IPS-18a (cell line): ENCODE results near the gene SCLT1.

Source experiments
- H3K27ac ChIP-seq: one replicate; pipeline ENCODE4 v1.5.1; 2013; ENCODE audit warnings: low read length
- H3K27me3 ChIP-seq: one replicate; pipeline ENCODE4 v1.6.1; 2013; ENCODE audit warnings: mild to moderate bottlenecking, low read length; ENCODE audit not compliant: control insufficient read depth, insufficient read depth
- H3K36me3 ChIP-seq: one replicate; pipeline ENCODE4 v1.6.1; 2013; ENCODE audit warnings: low read depth, low read length; ENCODE audit not compliant: control insufficient read depth
- H3K4me1 ChIP-seq: one replicate; pipeline ENCODE4 v1.6.1; 2013; ENCODE audit warnings: low read depth, low read length; ENCODE audit not compliant: control insufficient read depth
- H3K4me3 ChIP-seq: one replicate; pipeline ENCODE4 v1.5.1; 2013; ENCODE audit warnings: low read length
- H3K9ac ChIP-seq: one replicate; pipeline ENCODE4 v1.6.1; 2013; ENCODE audit warnings: mild to moderate bottlenecking, low read length, moderate library complexity
- H3K9me3 ChIP-seq: one replicate; pipeline ENCODE4 v1.6.1; 2013; ENCODE audit warnings: low read depth, low read length; ENCODE audit not compliant: control insufficient read depth

Gene SCLT1

DNA sequence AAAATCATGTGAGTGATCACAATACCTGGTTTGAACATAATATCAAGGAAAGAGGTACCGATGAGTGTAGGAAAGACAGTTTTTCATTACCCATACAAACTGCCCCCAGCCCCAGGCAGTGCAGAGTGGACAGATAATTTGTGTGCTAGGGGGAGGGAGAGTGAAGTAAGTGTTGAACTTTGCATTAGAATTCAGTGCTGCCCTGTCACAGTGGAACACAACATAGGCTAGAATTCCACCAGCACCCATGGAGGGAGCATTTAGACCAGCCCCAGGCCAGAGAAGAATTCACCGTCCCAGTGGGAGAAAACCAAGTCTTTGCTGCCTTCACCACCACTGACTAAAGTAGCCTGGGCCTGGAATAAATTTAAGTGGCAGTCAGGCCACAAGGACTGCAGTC is 107.3 kb downstream of the SCLT1 start:
- Histone ChIP-seq H3K9ac (no peak overlapping the region), H3K9me3 (no peaks in the 10 kb centered on the region), H3K4me1 (no peaks in the 10 kb centered on the region), H3K27ac (no peak overlapping the region), H3K27me3 (no peaks in the 10 kb centered on the region), H3K36me3 (no peaks in the 10 kb centered on the region), H3K4me3 (no peak overlapping the region)

DNA sequence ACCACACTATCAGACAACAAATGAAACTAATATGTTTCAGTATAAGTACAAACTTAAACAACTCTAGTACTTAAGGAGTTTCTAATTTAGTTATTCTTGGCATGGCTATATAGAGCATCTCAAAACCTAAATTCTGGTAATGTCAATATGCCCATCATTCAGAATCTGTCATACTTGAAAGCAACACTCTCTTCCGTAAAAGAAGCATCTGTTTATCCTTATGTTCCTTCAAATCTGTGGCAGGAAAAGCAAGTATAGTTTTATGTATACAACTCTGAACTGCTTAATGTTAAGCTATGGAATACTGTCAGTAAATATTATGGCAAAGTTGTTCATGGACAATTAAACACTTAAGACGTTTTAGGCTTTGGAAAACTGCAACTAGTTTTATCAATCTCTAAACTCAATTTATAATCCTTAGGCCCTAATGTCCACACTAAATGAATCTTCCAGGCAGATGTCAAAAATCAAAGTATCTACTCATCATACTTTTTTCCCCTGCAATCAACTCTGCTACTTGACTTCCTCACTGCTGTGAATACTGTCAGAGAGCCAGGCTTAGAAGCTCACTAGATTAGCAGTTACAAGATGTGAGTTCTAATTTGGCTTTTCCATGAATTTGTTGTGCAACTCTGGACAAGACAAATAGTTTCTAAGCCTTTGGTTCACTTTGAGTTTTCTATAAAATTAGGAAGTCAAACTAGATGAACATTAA is 109.4 kb downstream of the SCLT1 start:
- Histone ChIP-seq H3K27ac (no peak overlapping the region), H3K27me3 (no peaks in the 10 kb centered on the region), H3K4me1 (no peaks in the 10 kb centered on the region), H3K4me3 (no peak overlapping the region), H3K36me3 (no peaks in the 10 kb centered on the region), H3K9ac (no peak overlapping the region), H3K9me3 (no peaks in the 10 kb centered on the region)

DNA sequence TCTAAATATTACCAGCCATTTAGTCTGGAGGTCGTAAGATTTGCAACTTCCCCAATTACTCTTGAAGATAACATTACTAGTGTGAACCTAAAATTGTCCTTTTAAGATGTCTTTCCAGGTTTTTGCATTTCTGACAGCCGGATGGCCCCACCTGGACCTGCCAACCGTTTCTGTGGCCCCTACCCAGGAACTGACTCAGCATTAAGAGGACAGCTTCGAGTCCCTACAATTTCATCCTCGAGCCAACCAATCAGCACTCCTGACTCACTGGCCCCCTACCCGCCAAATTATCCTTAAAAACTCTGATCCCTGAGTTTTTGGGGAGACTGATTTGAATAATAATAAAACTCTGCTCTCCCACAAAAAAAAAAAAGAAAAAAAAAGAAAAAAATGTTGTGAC is 112.0 kb downstream of the SCLT1 start:
- no peak overlapping the region for H3K9ac ChIP-seq
- H3K27ac ChIP-seq, result no peak overlapping the region
- no peaks in the 10 kb centered on the region for H3K9me3 ChIP-seq

DNA sequence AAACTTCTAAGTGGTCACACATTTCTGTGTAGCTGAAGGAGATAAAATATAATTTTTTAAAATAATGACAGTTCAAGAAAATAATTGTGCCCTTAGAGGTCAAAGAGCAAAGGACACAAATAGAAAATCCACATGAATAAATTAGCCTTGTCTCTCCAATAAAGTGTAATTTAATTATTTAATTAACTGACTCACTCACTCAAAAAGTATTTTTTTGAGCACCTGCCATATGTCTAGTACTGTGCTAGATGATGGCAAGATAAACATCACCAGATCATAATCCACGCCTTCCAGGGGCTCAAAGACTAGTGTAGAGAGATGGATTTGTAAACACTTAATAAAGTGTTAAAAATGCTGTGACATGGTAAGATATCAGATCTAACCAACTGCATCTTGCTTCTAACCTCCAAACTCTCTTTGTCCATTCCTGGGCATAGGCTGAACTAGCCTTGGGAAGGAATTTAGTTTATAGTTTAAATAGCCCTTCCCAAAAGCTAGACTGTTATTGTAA is 112.5 kb downstream of the SCLT1 start:
- H3K27me3 ChIP-seq, result no peaks in the 10 kb centered on the region
- H3K9ac ChIP-seq, result no peak overlapping the region
- H3K4me3 ChIP-seq, result no peak overlapping the region
- H3K27ac ChIP-seq, result no peak overlapping the region
- no peaks in the 10 kb centered on the region for H3K36me3 ChIP-seq
- no peaks in the 10 kb centered on the region for H3K9me3 ChIP-seq
- H3K4me1 ChIP-seq, result no peaks in the 10 kb centered on the region

More for the DNA sequence above, 112.0 kb downstream of the SCLT1 start:
- Histone ChIP-seq H3K36me3 (no peaks in the 10 kb centered on the region), H3K4me1 (no peaks in the 10 kb centered on the region), H3K4me3 (no peak overlapping the region), H3K27me3 (no peaks in the 10 kb centered on the region)

DNA sequence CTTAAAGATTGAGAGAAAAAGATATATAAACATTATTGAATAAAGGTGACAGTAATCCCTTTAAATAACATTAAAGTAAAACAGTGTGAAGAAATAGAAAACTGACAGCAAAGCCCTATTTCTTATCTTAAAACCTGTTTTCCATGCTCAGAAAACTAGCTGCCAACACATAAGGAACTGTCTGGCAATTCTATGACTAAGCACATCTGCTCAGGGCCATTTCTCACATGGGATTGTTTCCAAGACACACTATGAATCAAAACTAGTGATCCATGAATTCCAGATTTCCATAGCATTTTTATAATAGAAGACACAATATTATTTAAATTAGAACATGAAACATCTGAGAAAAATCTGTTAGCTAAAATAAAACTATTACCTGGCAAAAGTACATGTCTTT is 113.4 kb downstream of the SCLT1 start:
- Histone ChIP-seq H3K4me3 (no peak overlapping the region), H3K9ac (no peak overlapping the region), H3K36me3 (no peaks in the 10 kb centered on the region), H3K4me1 (no peaks in the 10 kb centered on the region), H3K27ac (no peak overlapping the region), H3K9me3 (no peaks in the 10 kb centered on the region), H3K27me3 (no peaks in the 10 kb centered on the region)

DNA sequence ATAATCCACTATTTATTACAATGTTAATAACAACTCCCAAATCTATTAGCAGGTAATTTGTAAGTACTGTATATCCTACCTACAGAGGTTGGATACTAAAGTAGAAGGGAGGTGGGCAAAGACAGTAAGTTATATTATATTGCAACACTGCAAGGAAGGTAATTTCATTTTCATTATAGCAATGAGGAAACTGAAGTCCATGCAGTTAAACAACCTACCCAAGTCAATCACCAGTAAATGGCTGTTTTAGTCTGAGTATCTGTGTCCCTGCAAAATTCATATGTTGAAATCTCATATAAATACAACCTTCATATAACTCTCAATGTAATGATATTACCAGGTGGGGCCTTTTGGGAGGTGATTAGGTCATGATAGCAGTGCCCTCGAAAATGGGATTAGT is 114.4 kb downstream of the SCLT1 start:
- H3K4me1 ChIP-seq, result no peaks in the 10 kb centered on the region
- no peak overlapping the region for H3K9ac ChIP-seq
- H3K4me3 ChIP-seq, result no peak overlapping the region
- no peak overlapping the region for H3K27ac ChIP-seq
- no peaks in the 10 kb centered on the region for H3K27me3 ChIP-seq
- no peaks in the 10 kb centered on the region for H3K36me3 ChIP-seq
- no peaks in the 10 kb centered on the region for H3K9me3 ChIP-seq

DNA sequence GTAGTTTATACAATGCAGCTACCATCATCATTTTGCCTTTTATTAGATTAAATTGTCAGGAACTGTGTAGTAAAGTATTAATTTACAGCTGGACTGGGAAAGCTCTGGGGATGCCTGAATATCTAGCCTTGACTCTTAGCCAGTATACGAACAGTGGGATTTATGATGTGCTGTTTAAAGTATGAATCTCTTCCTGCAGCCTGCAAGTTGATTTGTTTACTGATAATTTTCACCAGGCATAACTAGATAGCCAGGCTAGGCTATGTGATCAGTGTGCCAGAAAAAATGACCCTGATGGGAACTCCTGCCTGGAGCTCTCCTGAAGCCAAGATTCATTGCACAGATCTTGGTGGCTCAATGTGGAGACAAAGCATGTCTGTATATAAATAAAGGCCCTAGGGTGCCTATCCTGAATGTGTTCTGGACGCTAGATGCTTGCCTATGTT is 119.2 kb downstream of the SCLT1 start:
- Histone ChIP-seq H3K27ac (no peak overlapping the region), H3K4me3 (no peak overlapping the region), H3K9me3 (no peaks in the 10 kb centered on the region), H3K9ac (no peak overlapping the region), H3K27me3 (no peaks in the 10 kb centered on the region), H3K36me3 (no peaks in the 10 kb centered on the region), H3K4me1 (no peaks in the 10 kb centered on the region)

DNA sequence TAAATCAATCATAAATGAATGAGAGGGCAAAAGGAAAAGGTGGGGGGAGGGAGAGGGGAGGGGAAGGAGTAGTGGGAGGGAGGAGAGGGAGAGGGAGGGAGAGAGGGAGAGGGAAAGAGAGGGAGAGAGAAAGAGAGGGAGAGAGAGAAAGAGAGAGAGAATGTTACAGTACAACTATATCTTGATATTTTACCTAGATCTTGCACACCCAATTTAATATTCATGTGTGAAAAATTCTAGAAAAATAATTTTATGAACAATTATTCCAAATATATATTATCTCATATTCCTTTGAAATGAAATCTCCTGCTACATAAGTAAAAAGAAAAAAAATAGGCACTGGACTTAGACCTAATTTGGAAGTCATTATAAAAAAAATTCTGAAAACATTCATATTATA is 120.0 kb downstream of the SCLT1 start:
- no peaks in the 10 kb centered on the region for H3K9me3 ChIP-seq
- H3K27ac ChIP-seq, result no peak overlapping the region
- H3K36me3 ChIP-seq, result no peaks in the 10 kb centered on the region
- H3K27me3 ChIP-seq, result no peaks in the 10 kb centered on the region
- no peak overlapping the region for H3K4me3 ChIP-seq
- no peaks in the 10 kb centered on the region for H3K4me1 ChIP-seq
- no peak overlapping the region for H3K9ac ChIP-seq

DNA sequence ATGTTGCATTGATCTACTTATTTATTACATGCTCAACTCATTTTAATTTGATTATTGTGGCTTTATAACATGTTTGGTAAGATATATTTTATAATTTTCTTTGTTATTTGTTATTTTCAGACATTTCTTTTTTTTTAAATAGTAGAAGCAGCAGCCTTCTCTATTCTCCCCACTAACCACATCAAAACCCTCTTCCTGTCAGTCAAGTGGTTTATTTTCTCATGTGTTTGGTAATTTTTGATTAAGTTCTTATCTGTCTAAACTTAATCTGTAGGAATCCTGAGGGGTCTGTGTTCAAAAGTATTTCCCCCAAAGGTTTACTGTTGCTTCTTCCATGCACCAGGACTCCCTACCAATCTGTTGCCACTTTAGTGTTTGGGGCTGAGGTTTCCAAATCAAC is 131.9 kb downstream of the SCLT1 start:
- Histone ChIP-seq H3K4me3 (no peak overlapping the region), H3K27me3 (no peaks in the 10 kb centered on the region), H3K4me1 (no peaks in the 10 kb centered on the region), H3K9me3 (no peaks in the 10 kb centered on the region), H3K27ac (no peak overlapping the region), H3K36me3 (no peaks in the 10 kb centered on the region), H3K9ac (no peak overlapping the region)

DNA sequence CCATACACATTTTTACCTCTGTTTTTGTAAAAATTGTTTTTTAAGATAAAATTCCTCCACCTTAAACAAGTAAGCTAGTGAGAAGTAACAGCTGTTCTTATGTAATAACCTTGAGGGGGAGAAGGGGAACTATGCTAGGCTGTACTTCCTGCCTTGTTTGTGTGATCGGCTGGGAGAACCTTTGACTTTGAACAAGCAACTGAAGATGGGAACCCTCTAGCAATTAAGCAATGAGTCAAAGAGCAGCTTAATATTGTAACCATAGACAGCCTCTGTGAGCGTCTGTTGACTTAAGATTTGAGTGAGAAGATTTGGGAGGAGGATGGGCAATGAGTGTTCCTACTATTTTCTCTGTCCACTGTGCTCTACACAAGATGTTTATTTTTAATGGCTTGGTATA is 135.1 kb downstream of the SCLT1 start:
- no peak overlapping the region for H3K9ac ChIP-seq
- no peaks in the 10 kb centered on the region for H3K4me1 ChIP-seq
- no peak overlapping the region for H3K4me3 ChIP-seq
- no peak overlapping the region for H3K27ac ChIP-seq
- H3K9me3 ChIP-seq, result no peaks in the 10 kb centered on the region
- no peaks in the 10 kb centered on the region for H3K36me3 ChIP-seq
- no peaks in the 10 kb centered on the region for H3K27me3 ChIP-seq

DNA sequence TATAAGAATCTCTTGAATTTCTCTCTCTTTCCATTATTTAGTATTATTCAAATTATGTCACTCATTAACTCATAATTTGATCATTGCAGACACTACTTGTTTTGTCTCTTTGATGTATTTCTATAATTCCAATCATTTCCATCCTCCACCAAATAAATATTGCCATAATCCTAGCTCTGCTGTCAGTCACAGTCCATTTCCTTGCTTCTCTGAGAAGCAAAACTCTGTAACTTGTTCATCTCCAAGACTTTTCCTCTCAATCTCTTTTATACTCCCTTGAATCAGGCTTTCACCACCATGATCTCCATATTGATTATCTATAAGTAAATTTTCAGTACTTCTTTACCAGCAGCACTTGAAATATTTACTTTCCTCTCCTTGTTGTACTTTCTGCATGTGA is 135.9 kb downstream of the SCLT1 start:
- no peaks in the 10 kb centered on the region for H3K4me1 ChIP-seq
- H3K27me3 ChIP-seq, result no peaks in the 10 kb centered on the region
- H3K27ac ChIP-seq, result no peak overlapping the region
- no peak overlapping the region for H3K4me3 ChIP-seq
- H3K36me3 ChIP-seq, result no peaks in the 10 kb centered on the region
- no peak overlapping the region for H3K9ac ChIP-seq
- no peaks in the 10 kb centered on the region for H3K9me3 ChIP-seq

DNA sequence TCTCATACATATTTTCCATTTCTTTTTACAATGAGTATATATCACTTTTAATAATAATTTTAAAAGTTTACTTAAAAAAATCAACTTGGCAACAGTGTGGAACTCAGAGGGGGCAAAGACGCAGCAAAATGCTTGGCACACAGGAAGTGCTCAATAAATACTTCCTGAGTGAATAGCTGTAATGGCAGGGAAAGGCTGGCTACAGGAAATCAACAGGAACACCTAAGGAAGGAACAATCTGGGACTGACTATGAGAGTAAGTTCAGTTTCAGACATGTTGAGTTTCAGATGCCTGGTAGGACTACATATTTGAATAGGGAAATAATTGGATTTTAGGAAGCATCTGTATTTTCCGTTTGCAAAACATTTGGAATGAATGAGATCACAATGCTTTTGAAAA is 137.6 kb downstream of the SCLT1 start:
- Histone ChIP-seq H3K36me3 (no peaks in the 10 kb centered on the region), H3K9ac (no peak overlapping the region), H3K4me1 (no peaks in the 10 kb centered on the region), H3K27me3 (no peaks in the 10 kb centered on the region), H3K27ac (no peak overlapping the region), H3K9me3 (no peaks in the 10 kb centered on the region), H3K4me3 (no peak overlapping the region)
